GM21825 (cell line): ENCODE measurements around the gene PAK3.

Source experiments
- ATAC-seq: cut with Tn5 transposase; IDR thresholded peaks from one replicate; pipeline ENCODE4 v1.9.1; 2021; ENCODE audit warnings: mild to moderate bottlenecking, moderate library complexity; ENCODE audit not compliant: unreplicated experiment

PAK3 gene

DNA sequence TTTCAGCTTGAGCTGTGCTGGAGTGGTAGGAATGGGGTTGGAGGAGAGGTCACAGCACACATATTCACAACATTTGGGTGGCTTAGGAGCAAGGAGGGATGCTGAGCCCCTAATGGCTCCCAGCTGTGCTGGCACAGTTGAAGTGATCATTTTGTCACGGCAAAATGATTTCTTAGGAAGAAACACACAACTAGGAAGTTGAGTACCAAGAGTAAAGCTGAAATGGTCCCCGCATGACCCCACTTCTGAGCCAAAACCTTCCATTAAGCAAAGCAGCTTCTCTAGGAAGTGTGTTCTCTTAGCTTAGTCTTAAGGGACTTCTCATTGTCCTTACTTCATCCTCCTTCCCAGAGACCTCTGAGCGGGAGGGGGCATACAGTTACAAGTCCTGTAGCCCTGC is 161.7 kb downstream of the PAK3 start:
- ATAC-seq = no peak

- no peak for ATAC-seq
Measured at GRCh38 chrX:111259559-111259958, 163.6 kb downstream of the PAK3 start.

DNA sequence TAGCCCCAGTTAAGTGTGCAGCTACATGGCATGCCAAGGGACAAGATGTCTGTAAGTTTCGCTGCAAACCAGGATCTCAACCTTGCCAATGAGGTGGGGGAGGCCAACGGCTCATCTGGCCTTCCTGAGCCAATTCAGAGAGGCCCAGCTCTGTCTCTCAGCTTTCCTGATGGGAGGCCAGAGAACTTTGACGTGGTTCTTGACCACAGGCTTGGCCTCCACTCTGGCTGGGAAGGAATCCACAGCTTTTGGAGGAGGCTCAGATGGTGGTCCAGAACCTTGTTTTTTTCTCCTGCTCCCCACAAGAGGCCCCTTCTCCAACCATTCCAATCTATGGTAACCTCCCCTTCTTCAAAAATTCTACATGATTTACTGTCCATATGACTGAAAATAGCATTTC is 164.5 kb downstream of the PAK3 start:
- no peak for ATAC-seq

GRCh38 chrX:111262086-111262485 is 166.1 kb downstream of the PAK3 start:
- no peak for ATAC-seq

- no peak for ATAC-seq
Measured at GRCh38 chrX:111264385-111264784, 168.4 kb downstream of the PAK3 start.

DNA sequence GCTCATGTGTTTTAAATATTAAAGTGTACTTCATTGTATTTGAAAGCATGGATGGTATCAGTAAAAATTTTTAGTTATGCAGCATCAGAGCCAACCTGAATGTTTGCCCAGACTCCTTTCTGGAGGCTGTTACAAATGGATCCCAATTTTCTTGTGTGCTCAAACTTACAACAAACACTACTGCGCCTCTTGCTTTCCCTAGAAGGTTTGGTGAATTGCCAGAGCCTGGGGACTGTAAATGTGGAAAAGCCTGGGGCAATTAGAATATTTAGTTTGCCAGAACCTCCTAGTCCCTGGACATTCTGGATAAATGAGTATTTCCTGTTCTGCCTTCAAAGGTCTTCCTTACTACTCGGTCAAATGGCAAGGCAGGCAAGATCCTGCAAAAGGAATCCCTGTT is 169.5 kb downstream of the PAK3 start:
- ATAC-seq = no peak

DNA sequence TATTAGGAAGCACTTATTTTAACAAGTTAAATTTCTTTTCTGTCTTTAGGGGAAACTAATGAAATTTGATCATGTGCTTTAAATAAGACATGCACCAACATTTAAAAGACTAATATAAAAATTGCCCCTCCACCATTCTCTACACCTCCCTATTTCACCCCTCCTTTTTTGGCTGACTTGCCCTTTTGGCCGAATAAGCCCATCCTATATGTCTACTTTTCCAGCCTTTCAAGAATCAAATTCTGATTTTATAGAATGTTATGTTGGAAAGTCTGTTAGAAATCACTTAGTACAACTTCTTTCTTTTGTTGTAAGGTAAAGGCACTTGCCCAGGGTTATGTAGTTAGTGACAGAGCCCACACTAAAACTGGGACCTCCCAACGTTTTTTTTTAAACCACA is 172.5 kb downstream of the PAK3 start:
- ATAC-seq = no peak

DNA sequence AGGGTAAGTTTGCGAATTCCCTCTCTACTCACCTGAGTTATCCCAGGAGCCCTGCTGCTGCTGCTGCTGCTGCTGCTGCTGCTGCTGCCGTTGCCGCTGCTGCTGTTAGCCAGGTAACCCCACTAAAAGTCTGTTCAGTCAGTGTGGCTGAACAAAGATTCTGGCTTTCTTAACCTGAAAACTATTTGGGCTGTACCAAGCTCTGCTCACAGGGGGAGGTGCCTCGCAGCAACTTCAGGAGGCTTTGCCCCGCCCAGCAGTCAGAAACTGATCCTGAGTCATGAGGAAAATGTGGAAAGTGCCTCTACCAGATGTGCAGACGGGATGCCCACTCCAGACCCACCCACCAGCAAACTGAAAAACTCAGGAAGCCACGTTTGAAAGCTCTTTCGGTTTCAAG is 174.3 kb downstream of the PAK3 start, which contains the start of gene CAPN6:
TSS of gene CAPN6 (minus strand) at position 145 of the 400 bp plus-strand sequence. CDS start 6,547 bp downstream, outside the sequence.
- no peak for ATAC-seq
